OCI-LY3 (cell line): ENCODE data around the gene FITM2.

Experiments
- H2AFZ ChIP-seq: fragments of 200-600, 300-600 bp; shearing (Covaris generic); 2 replicates; pipeline ENCODE4 v1.6.0; 2014; ENCODE audit warnings: antibody characterized with exemption, low read depth, low read length
- H3K27ac ChIP-seq: fragments of 200-600, 300-600 bp; sonication (generic); 2 replicates; pipeline ENCODE4 v1.5.1; 2014; ENCODE audit warnings: mild to moderate bottlenecking, low read length, moderate library complexity, mixed read lengths
- H3K27me3 ChIP-seq: fragments of 200-600, 300-600 bp; sonication (generic); 2 replicates; pipeline ENCODE4 v1.6.1; 2014; ENCODE audit warnings: low read depth, low read length, mixed read lengths
- H3K36me3 ChIP-seq: fragments of 200-600, 300-600 bp; sonication (generic); replicated peaks from 2 replicates; pipeline ENCODE3; 2014; ENCODE audit warnings: low read depth, low read length, mixed read lengths
- H3K4me1 ChIP-seq: fragments of 300-600, 200-600 bp; sonication (generic); 2 replicates; pipeline ENCODE4 v1.6.1; 2014; ENCODE audit warnings: low read length, mixed read lengths
- H3K4me2 ChIP-seq: fragments of 200-600, 300-600 bp; sonication (generic); 2 replicates; pipeline ENCODE4 v1.6.1; 2014; ENCODE audit warnings: low read length, mixed read lengths
- H3K4me3 ChIP-seq: fragments of 300-600, 200-600 bp; sonication (generic); 2 replicates; pipeline ENCODE4 v1.5.1; 2014; ENCODE audit warnings: antibody characterized with exemption, mild to moderate bottlenecking, low read length, moderate library complexity
- H3K79me2 ChIP-seq: fragments of 300-600, 200-600 bp; shearing (Covaris generic); 2 replicates; pipeline ENCODE4 v1.6.1; 2014; ENCODE audit warnings: mild to moderate bottlenecking, low read length, mixed read lengths
- H3K9ac ChIP-seq: fragments of 300-600, 200-600 bp; shearing (Covaris generic); 2 replicates; pipeline ENCODE4 v1.6.0; 2014; ENCODE audit warnings: mild to moderate bottlenecking, low read length, moderate library complexity
- H3K9me3 ChIP-seq: fragments of 200-600, 300-600 bp; shearing (Covaris generic); 2 replicates; pipeline ENCODE4 v1.6.1; 2014; ENCODE audit warnings: low read length, mixed read lengths; ENCODE audit not compliant: insufficient read depth
- H4K20me1 ChIP-seq: fragments of 200-600, 300-600 bp; sonication (generic); 2 replicates; pipeline ENCODE4 v1.6.1; 2016; ENCODE audit warnings: low read length, mixed read lengths; ENCODE audit not compliant: insufficient read depth
- CTCF ChIP-seq: fragments of 200-600, 300-600 bp; sonication (generic); IDR thresholded peaks from 2 replicates; pipeline ENCODE4 v1.5.1; 2014; ENCODE audit warnings: antibody characterized with exemption, low read length, low read depth
- EZH2phosphoT487 ChIP-seq: fragments of 200-600 bp; shearing (Covaris generic); IDR thresholded peaks from 2 replicates; pipeline ENCODE4 v1.6.1; 2018; ENCODE audit warnings: antibody characterized with exemption, mixed run types, low read depth

The FITM2 gene, protein sequence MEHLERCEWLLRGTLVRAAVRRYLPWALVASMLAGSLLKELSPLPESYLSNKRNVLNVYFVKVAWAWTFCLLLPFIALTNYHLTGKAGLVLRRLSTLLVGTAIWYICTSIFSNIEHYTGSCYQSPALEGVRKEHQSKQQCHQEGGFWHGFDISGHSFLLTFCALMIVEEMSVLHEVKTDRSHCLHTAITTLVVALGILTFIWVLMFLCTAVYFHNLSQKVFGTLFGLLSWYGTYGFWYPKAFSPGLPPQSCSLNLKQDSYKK

DNA sequence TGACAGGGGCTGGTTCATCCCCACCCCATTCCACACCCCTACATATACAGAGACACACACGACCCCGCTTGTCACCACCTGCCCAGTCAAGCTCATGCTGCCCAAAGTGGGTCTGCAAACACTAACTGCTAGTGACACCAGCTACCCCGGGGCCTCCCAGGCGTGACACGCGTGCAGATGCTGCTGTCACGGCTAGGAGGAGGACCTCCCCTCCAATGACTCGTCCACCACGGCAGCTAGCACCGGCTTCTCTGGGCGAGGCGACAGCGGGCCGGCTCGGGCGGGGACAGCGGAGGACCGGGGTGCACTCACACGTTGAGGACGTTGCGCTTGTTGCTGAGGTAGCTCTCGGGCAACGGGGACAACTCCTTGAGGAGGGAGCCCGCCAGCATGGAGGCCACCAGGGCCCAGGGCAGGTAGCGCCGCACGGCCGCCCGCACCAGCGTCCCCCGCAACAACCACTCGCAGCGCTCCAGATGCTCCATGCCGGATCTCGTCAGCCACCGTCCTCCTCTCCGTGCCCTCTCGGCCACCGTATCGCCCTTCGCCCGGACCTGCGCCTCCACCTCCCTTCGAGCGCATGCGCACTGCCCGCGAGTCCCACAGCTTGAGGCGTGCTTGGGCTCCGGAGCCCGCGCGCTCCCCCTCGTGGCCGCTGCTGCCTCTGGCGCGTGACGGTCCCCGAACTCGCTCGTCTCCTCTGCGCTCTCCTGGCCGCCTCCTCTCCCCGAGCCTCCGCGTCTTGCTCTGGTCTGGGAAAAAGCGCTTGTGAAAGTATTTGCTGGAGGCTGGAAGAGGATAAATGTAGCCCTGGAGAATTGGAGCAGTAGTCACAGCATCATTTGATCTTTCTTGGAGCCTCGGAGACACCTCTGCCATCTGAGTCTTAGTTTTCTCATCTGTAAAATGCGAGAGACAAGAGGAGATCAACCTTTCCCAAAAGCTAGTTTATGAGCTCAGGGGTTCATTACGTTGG is at the start of gene FITM2:
Gene FITM2, minus strand, starts transcription at position 539 of the 976 bp plus-strand sequence. Its CDS starts 54 bp downstream, at position 485.
- Histone ChIP-seq H4K20me1 (no peaks in the 10 kb centered on the region), H3K4me2 (peak within 1 kb of the TSS; percentile 93), H3K4me1 (peaks cover 9% of the 10 kb centered on the region), H3K36me3 (no peaks in the 10 kb centered on the region), H3K27ac (no peak within 1 kb of the TSS), H3K27me3 (no peaks in the 10 kb centered on the region), H2AFZ (peak within 1 kb of the TSS; percentile 99), H3K9ac (peak within 1 kb of the TSS; percentile 76), H3K4me3 (peak within 1 kb of the TSS; percentile 79), H3K79me2 (peaks cover 15% of the 10 kb centered on the region), H3K9me3 (no peaks in the 10 kb centered on the region)
- TF ChIP-seq EZH2phosphoT487 (no peak), CTCF (peak; percentile 98)

GRCh38 chr20:44360221-44360620 is 49.2 kb upstream of the FITM2 start:
- Histone ChIP-seq H3K36me3 (no peaks in the 10 kb centered on the region), H4K20me1 (no peaks in the 10 kb centered on the region), H3K27ac (no peak overlapping the region), H3K9me3 (no peaks in the 10 kb centered on the region), H3K4me3 (no peak overlapping the region), H3K27me3 (peaks cover 30% of the 10 kb centered on the region), H3K9ac (no peak overlapping the region), H2AFZ (no peak overlapping the region), H3K4me2 (no peak overlapping the region), H3K4me1 (no peaks in the 10 kb centered on the region), H3K79me2 (no peaks in the 10 kb centered on the region)
- no peak for TF ChIP-seq CTCF
- no peak for TF ChIP-seq EZH2phosphoT487

- Histone ChIP-seq H2AFZ (no peak overlapping the region), H3K27me3 (peaks cover 34% of the 10 kb centered on the region), H3K79me2 (no peaks in the 10 kb centered on the region), H3K9ac (no peak overlapping the region), H3K9me3 (no peaks in the 10 kb centered on the region), H3K27ac (no peak overlapping the region), H3K4me1 (no peaks in the 10 kb centered on the region), H4K20me1 (no peaks in the 10 kb centered on the region), H3K4me3 (no peak overlapping the region), H3K36me3 (no peaks in the 10 kb centered on the region), H3K4me2 (no peak overlapping the region)
- no peak for TF ChIP-seq CTCF
- no peak for TF ChIP-seq EZH2phosphoT487
Measured at GRCh38 chr20:44358776-44359175, 47.8 kb upstream of the FITM2 start.

- Histone ChIP-seq H3K4me1 (no peaks in the 10 kb centered on the region), H3K4me3 (no peak overlapping the region), H3K79me2 (no peaks in the 10 kb centered on the region), H3K4me2 (no peak overlapping the region), H3K36me3 (no peaks in the 10 kb centered on the region), H3K27ac (no peak overlapping the region), H4K20me1 (no peaks in the 10 kb centered on the region), H3K9ac (no peak overlapping the region), H3K9me3 (no peaks in the 10 kb centered on the region), H2AFZ (no peak overlapping the region), H3K27me3 (peaks cover 34% of the 10 kb centered on the region)
- TF ChIP-seq CTCF, result no peak
- TF ChIP-seq EZH2phosphoT487, result no peak
Measured at GRCh38 chr20:44357555-44358125, 46.6 kb upstream of the FITM2 start.
